Chondrocyte (in vitro differentiated cells): Measurements from ENCODE around the gene ATP11A. TPM values are rescaled to one million over a fixed set of nuclear protein-coding genes. Genes with fewer than 3 reads are reported as not detected.

Experiments
- DNase-seq: peaks from one replicate; pipeline ENCODE4 v3.0.0; 2021; ENCODE audit warnings: mixed read lengths, low spot score
- H3K27ac Mint-ChIP-seq: one replicate; pipeline ENCODE4 v1.8.0; 2021; ENCODE audit warnings: mild to moderate bottlenecking, moderate library complexity, mixed read lengths; ENCODE audit not compliant: unreplicated experiment
- H3K27me3 Mint-ChIP-seq: 2 replicates; pipeline ENCODE4 v1.8.0; 2021; ENCODE audit warnings: low read depth, mixed read lengths
- H3K36me3 Mint-ChIP-seq: 2 replicates; pipeline ENCODE4 v1.8.0; 2021; ENCODE audit warnings: low read depth, mixed read lengths
- H3K4me1 Mint-ChIP-seq: 2 replicates; pipeline ENCODE4 v1.8.0; 2021; ENCODE audit warnings: low read depth, mild to moderate bottlenecking, mixed read lengths
- H3K4me3 Mint-ChIP-seq: one replicate; pipeline ENCODE4 v1.8.0; 2021; ENCODE audit warnings: mild to moderate bottlenecking, moderate library complexity, mixed read lengths; ENCODE audit not compliant: unreplicated experiment
- H3K9me3 Mint-ChIP-seq: 2 replicates; pipeline ENCODE4 v1.8.0; 2021; ENCODE audit warnings: low read depth, mixed read lengths
- CTCF ChIP-seq: fragments of 200-600 bp; sonication (generic); IDR thresholded peaks from 2 replicates; pipeline ENCODE4 v1.5.0; 2021; ENCODE audit warnings: antibody characterized with exemption, mild to moderate bottlenecking, moderate library complexity
- total RNA-seq: library from RNA; stranded (reverse); gene quantifications from 3 replicates; pipeline ENCODE4 v1.2.1, GENCODE V29; 2021

The ATP11A gene
- total RNA-seq, 1 donor from 2014 or later: 13.1 TPM

GRCh38 chr13:112713517-112714253 lies 23.8 kb downstream of the ATP11A start:
- no peak for TF ChIP-seq CTCF
- Mint-ChIP-seq H3K4me1 (peaks cover 14% of the 10 kb centered on the region), H3K9me3 (peaks cover 9% of the 10 kb centered on the region), H3K27me3 (no peaks in the 10 kb centered on the region), H3K36me3 (peaks cover 5% of the 10 kb centered on the region), H3K4me3 (no peak overlapping the region), H3K27ac (no peak overlapping the region)
- DNase-seq: no peak

GRCh38 chr13:112714376-112715174 lies 24.7 kb downstream of the ATP11A start:
- no peak for DNase-seq
- no peak for TF ChIP-seq CTCF
- no peak overlapping the region for H3K27ac Mint-ChIP-seq
- peaks cover 14% of the 10 kb centered on the region for H3K4me1 Mint-ChIP-seq
- H3K9me3 Mint-ChIP-seq: peaks cover 9% of the 10 kb centered on the region
- no peaks in the 10 kb centered on the region for H3K27me3 Mint-ChIP-seq
- peaks cover 5% of the 10 kb centered on the region for H3K36me3 Mint-ChIP-seq
- no peak overlapping the region for H3K4me3 Mint-ChIP-seq

GRCh38 chr13:112715210-112715609 lies 25.4 kb downstream of the ATP11A start:
- H3K36me3 Mint-ChIP-seq: peaks cover 5% of the 10 kb centered on the region
- no peak for TF ChIP-seq CTCF
- H3K27ac Mint-ChIP-seq: no peak overlapping the region
- no peaks in the 10 kb centered on the region for H3K27me3 Mint-ChIP-seq
- no peak for DNase-seq
- no peak overlapping the region for H3K4me3 Mint-ChIP-seq
- peaks cover 14% of the 10 kb centered on the region for H3K4me1 Mint-ChIP-seq
- peaks cover 9% of the 10 kb centered on the region for H3K9me3 Mint-ChIP-seq

GRCh38 chr13:112715715-112716460 lies 26.1 kb downstream of the ATP11A start:
- no peak for TF ChIP-seq CTCF
- H3K36me3 Mint-ChIP-seq: peaks cover 5% of the 10 kb centered on the region
- peaks cover 14% of the 10 kb centered on the region for H3K4me1 Mint-ChIP-seq
- H3K4me3 Mint-ChIP-seq: no peak overlapping the region
- no peak for DNase-seq
- H3K27me3 Mint-ChIP-seq: no peaks in the 10 kb centered on the region
- H3K9me3 Mint-ChIP-seq: peaks cover 9% of the 10 kb centered on the region
- no peak overlapping the region for H3K27ac Mint-ChIP-seq

GRCh38 chr13:112716461-112716820 lies 26.6 kb downstream of the ATP11A start:
- Mint-ChIP-seq H3K36me3 (peaks cover 5% of the 10 kb centered on the region), H3K27ac (no peak overlapping the region), H3K9me3 (peaks cover 9% of the 10 kb centered on the region), H3K27me3 (no peaks in the 10 kb centered on the region), H3K4me3 (no peak overlapping the region), H3K4me1 (peaks cover 8% of the 10 kb centered on the region)
- DNase-seq: no peak
- TF ChIP-seq CTCF: no peak
